HG03159 (cell line): ENCODE results near the gene TRPM7.
"Not testable (repeated sequence)": the region's sequence is repeated elsewhere in the genome, so short reads cannot be mapped to it uniquely, and the experiment has no call there.

Experiments used
- ATAC-seq: cut with Tn5 transposase; IDR thresholded peaks from one replicate; pipeline ENCODE4 v1.9.1; 2021; ENCODE audit warnings: mild to moderate bottlenecking, moderate library complexity; ENCODE audit not compliant: unreplicated experiment

Gene TRPM7

GRCh38 chr15:50573842-50574241 is 112.8 kb downstream of the TRPM7 start:
- ATAC-seq: not testable (repeated sequence)

- no peak for ATAC-seq
Observed at GRCh38 chr15:50563756-50564155, 122.8 kb downstream of the TRPM7 start.

DNA sequence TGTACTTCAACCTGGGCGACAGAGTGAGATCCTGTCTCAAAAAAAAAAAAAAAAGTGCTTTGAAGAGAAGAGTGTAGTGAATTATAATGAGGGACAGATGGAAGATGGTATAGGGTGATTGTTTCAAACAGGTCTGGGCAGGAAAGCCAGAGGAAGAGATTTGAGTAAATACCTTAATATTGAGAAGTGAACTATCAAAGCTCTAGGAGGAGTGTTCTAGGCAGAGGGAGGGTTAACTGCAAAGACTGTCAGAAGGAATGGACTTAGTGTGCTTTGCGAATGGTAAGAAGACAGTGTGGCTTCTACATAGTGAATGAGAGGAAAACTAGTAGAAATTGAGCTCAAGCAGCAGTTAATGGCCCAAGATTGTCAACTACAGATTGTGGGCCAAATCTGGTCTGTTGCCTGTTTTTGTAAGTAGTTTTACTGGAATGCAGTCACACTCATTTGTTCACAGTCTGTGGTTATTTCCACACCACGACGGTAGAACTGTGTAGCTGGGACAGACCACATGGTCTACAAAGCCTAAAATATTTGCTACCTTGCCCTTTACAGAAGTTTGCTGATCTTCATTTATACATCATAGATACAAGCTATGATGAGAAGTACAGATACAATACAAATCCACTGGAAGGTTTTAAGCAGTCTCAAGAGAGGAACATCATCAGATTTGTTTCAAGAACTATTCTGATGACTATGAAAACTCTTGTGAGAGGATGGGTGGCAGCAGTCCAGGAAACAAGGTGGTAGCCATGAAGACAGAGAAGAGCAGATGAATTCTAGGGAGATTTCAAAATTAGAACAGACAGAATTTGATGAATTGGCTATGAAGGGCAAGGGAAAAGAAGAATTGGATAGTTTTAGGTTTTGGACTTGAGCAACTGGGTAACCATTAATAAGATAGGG is 123.6 kb downstream of the TRPM7 start:
- no peak for ATAC-seq

- ATAC-seq: no peak
Observed at GRCh38 chr15:50558012-50558411, 128.6 kb downstream of the TRPM7 start.

GRCh38 chr15:50556642-50557371 is 129.8 kb downstream of the TRPM7 start:
- no peak for ATAC-seq

DNA sequence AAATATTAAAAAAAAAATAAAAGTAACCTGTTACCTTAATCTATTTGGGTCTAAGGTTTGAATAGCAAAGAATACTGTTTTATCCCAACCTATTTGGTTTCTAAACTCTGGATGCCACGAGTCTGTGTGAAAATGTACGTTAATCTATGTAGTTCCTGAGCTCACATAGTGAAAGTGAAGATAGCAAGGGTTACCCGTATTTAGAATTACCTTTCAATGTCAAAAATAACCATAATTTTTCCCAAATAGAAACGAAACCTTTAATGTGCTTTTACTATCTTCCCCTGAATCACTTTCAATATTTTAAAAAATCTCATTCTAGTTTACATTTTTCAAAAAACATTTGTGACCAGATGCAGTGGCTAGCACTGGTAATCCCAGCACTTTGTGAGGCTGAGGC is 134.4 kb downstream of the TRPM7 start:
- no peak for ATAC-seq

- no peak for ATAC-seq
Observed at GRCh38 chr15:50549326-50549725, 137.3 kb downstream of the TRPM7 start.

- ATAC-seq: no peak
Observed at GRCh38 chr15:50546566-50546965, 140.0 kb downstream of the TRPM7 start, which contains the start of gene USP50. Gene USP50 (minus strand): TSS chr15:50546666. CDS start chr15:50546525, 141 bp downstream.

DNA sequence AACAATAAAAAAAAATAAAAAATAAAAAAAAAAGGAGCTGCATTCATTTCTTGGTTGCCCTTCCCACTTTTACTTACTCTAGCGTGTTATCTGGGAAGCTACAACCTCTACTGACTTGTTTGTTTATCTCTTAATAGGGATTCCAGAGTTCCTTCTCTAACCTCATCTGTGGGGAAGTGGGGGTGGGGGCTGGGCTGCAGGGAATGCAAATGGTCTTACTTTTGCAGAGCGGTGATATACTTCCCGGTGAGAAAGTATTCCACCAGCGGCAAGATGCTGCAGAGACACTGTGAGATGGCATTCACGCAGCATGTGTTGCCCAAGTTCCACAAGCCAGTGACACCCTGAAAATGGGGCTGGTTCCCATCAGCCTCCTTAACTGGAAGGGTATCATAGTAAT is 142.2 kb downstream of the TRPM7 start:
- ATAC-seq: no peak

DNA sequence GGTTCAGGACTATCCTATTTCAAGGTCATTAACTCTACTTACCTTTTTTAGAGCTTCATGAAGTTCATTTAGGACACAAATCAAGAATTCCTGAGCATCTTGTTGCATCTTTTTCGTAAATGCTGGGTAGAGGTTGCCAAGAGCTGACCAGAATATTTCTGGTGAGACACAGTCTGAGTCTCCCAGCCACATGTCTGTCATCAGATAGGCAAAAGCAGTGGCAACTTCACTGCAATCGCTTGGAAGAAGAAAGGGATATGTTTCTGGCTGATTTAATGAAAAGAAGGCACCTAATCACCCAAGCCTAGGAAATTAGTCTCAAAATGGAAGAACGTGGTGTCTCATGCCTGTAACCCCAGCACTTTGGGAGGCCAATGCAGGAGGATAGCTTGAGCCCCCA is 143.0 kb downstream of the TRPM7 start:
- ATAC-seq: no peak

DNA sequence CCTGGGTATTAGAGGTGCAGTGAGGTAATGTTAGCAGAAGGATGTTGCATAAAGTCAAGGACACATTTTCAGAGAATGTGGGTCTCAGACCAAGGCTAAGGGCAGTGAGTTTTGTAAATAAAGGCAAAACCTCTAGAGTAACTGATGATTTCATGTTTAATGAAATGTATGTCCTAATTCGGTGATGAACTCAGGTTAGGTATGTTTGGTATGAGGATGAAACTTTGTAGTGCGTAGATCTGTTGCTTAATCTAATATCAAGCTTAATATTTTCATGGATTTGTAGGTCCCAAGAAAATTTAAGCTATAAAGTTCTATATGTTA is 143.7 kb downstream of the TRPM7 start:
- no peak for ATAC-seq

DNA sequence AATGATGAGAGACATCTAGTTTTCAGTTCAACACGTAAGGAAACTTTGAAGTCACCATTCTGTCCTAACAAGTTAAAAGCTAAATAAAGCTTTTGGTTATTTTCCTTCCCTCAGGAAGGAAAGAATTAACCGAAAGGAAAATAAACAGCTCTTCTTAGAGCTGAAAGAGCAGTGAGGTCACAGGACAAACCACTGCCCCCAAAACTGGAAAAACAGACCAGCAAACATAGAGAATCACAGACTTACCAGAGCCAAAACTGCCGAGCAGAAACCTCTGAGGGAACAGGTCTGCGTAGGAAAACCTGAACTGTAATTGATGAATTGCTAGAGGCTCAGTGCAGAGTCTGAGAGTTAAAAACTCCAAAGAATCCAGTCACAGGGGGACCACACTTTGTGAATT is 154.8 kb downstream of the TRPM7 start:
- ATAC-seq: no peak

DNA sequence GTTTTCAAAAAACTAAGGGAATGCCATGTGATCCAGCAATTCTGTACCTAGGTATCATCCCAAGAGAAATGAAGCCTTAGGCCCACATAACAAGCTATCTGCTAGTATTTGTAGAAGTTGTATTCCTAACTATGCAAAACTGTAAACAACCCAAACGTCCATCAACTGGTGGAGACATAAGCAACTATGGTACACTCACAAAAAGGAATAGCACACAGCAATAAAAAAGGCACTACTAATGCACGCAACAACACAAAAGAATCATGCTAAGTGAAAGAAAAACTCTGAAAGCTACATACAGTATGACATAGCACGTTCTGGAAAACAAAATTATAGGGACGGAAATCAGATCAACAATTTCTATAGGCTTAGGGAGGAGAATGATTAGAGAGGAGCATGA is 155.4 kb downstream of the TRPM7 start:
- ATAC-seq: no peak

GRCh38 chr15:50523851-50524251 is 162.7 kb downstream of the TRPM7 start:
- no peak for ATAC-seq

DNA sequence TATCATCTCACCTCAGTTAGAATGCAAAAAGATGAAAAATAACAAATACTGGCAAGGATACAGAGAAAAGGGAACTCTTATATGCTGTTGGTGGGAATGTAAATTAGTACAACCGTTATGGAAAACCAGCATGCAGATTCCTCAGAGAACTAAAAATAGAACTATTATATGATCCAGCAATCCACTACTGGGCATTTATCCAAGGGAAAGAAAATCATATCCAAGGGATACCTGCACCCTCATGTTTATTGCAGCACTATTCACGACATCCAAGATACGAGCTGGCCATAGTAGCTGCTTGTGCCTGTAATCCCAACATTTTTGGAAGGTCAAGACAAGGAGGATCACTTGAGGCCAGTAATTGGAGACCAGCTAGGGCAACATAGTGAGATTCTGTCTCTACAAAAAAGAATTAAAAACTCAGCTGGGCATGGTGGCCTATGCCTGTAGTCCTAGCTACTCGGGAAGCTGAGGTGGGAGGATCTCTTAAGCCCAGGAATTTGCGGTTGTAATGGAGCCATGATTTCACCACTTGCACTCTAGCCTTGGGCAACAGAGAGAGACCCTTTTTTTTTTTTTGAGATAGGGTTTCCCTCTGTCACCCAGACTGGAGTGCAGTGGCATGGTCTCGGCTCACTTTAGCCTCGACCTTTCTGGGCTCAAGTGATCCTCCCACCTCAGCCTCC is 166.7 kb downstream of the TRPM7 start:
- ATAC-seq: no peak

GRCh38 chr15:50513001-50513400 is 173.6 kb downstream of the TRPM7 start:
- no peak for ATAC-seq
